ENCODE results near the gene SPNS2. TPM values are rescaled to one million over a fixed set of nuclear protein-coding genes. Genes with fewer than 3 reads are reported as not detected.

The SPNS2 gene
- total and polyA plus RNA-seq, 2 donors (not counting 1 experiment from before 2014, with no cell fraction given), result 0.48 TPM; not detected in 1

DNA sequence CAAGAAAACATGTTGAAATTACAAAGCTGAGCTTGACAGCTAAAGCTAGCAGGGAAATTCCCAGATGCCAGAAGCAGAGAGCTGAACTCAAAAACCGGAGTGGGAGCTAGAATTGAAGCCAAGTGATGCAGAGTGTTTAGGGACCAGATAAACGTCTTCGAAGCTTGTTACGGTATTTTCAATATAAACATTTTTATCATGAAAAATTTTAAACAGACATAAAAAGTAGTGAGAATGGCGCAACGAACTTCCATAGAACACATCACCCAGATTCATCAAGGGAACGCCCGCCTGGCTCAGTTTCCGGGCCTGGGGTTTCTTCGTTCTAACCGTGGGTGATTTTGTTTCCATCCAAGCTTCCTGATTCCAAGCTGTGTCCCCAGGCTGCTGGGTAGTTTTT lies 18.1 kb downstream of the SPNS2 start:
- H3K4me2 ChIP-seq (replicated peaks; ENCODE audit: low read depth, low read length, poor library complexity, severe bottlenecking), result no peak overlapping the region
- no peaks in the 10 kb centered on the region for H3K27me3 Mint-ChIP-seq
- no peak overlapping the region for H3K27ac Mint-ChIP-seq
- no peaks in the 10 kb centered on the region for H3K36me3 ChIP-seq (replicated peaks in 1 of 2; ENCODE audit: control extremely low read depth in 1 of 2, control insufficient read depth in 1 of 2, extremely low read depth in 1 of 2, insufficient read depth in 2 of 2, low read length in 1 of 2)
- WGBS (ENCODE audit: insufficient coverage), result no CpG with 5 or more reads among the region's 11 CpGs
- peaks cover 0 to 12% of the 10 kb centered on the region in 2 donors for H3K4me1 ChIP-seq (ENCODE audit: control insufficient read depth in 2 of 2, insufficient read depth in 2 of 2, low read length in 2 of 2)
- peaks cover 3% of the 10 kb centered on the region for H3K4me1 Mint-ChIP-seq
- no peak overlapping the region for H3K27ac ChIP-seq (ENCODE audit: low read length in 2 of 2)
- H3K4me3 Mint-ChIP-seq, result no peak overlapping the region
- DNase-seq, result no peak
- ChIA-PET CTCF (no interaction called here), POLR2A (no interaction called here)
- no peaks in the 10 kb centered on the region for H3K9me3 Mint-ChIP-seq (ENCODE audit: insufficient read depth)
- no peaks in the 10 kb centered on the region for H3K79me2 ChIP-seq (ENCODE audit: control insufficient read depth, insufficient read depth, low read length)
- no peak for ATAC-seq (ENCODE audit: low read depth)
- TF ChIP-seq EZH2 (IDR thresholded peaks at IDR 0.05; ENCODE audit: borderline replicate concordance, insufficient read depth, low read depth, low read length, poor library complexity, severe bottlenecking), result no peak
- TF ChIP-seq, protein P1, sequence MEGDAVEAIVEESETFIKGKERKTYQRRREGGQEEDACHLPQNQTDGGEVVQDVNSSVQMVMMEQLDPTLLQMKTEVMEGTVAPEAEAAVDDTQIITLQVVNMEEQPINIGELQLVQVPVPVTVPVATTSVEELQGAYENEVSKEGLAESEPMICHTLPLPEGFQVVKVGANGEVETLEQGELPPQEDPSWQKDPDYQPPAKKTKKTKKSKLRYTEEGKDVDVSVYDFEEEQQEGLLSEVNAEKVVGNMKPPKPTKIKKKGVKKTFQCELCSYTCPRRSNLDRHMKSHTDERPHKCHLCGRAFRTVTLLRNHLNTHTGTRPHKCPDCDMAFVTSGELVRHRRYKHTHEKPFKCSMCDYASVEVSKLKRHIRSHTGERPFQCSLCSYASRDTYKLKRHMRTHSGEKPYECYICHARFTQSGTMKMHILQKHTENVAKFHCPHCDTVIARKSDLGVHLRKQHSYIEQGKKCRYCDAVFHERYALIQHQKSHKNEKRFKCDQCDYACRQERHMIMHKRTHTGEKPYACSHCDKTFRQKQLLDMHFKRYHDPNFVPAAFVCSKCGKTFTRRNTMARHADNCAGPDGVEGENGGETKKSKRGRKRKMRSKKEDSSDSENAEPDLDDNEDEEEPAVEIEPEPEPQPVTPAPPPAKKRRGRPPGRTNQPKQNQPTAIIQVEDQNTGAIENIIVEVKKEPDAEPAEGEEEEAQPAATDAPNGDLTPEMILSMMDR (IDR thresholded peaks at IDR 0.05), result no peak
- no peaks in the 10 kb centered on the region for H4K20me1 ChIP-seq (ENCODE audit: control insufficient read depth, insufficient read depth, low read length, poor library complexity, severe bottlenecking)
- peaks cover 0 to 3% (median 0%) of the 10 kb centered on the region in 3 donors for H3K9me3 ChIP-seq (ENCODE audit: control extremely low read depth in 1 of 3, control insufficient read depth in 2 of 3, insufficient read depth in 1 of 3, low read length in 2 of 3)
- no peaks in the 10 kb centered on the region for H3K27me3 ChIP-seq (replicated peaks in 1 of 4; ENCODE audit: control extremely low read depth in 1 of 4, control insufficient read depth in 3 of 4, insufficient read depth in 4 of 4, low read length in 3 of 4)
- no peak overlapping the region for H2AFZ ChIP-seq (ENCODE audit: insufficient read depth, low read depth, low read length, poor library complexity, severe bottlenecking)
- H3K4me3 ChIP-seq (ENCODE audit: control extremely low read depth in 1 of 5, extremely low read depth in 1 of 5, insufficient read depth in 1 of 5, low read depth in 2 of 5, low read length in 4 of 5), result no peak overlapping the region
- intact Hi-C loops (cut with micrococcal nuclease), result no loop called here
- H3K9ac ChIP-seq (ENCODE audit: low read length), result no peak overlapping the region

- CTCF ChIA-PET, result no interaction called here
- Histone ChIP-seq H3K79me2 (ENCODE audit: control insufficient read depth, insufficient read depth, low read length) (no peaks in the 10 kb centered on the region), H4K20me1 (ENCODE audit: control insufficient read depth, insufficient read depth, low read length, poor library complexity, severe bottlenecking) (no peaks in the 10 kb centered on the region), H3K4me2 (replicated peaks; ENCODE audit: low read depth, low read length, poor library complexity, severe bottlenecking) (peak overlapping the region; percentile 43), H3K4me3 (ENCODE audit: control extremely low read depth in 1 of 5, extremely low read depth in 1 of 5, insufficient read depth in 1 of 5, low read depth in 2 of 5, low read length in 4 of 5) (peak overlapping the region in 2 of 5 experiments; percentile 3 to 29), H3K36me3 (replicated peaks in 1 of 2; ENCODE audit: control extremely low read depth in 1 of 2, control insufficient read depth in 1 of 2, extremely low read depth in 1 of 2, insufficient read depth in 2 of 2, low read length in 1 of 2) (no peaks in the 10 kb centered on the region), H2AFZ (ENCODE audit: insufficient read depth, low read depth, low read length, poor library complexity, severe bottlenecking) (peak overlapping the region; percentile 32), H3K4me1 (ENCODE audit: control insufficient read depth in 2 of 2, insufficient read depth in 2 of 2, low read length in 2 of 2) (peaks cover 0 to 24% of the 10 kb centered on the region in 2 donors), H3K27me3 (replicated peaks in 1 of 4; ENCODE audit: control extremely low read depth in 1 of 4, control insufficient read depth in 3 of 4, insufficient read depth in 4 of 4, low read length in 3 of 4) (no peaks in the 10 kb centered on the region), H3K9ac (ENCODE audit: low read length) (peak overlapping the region; percentile 29), H3K27ac (ENCODE audit: low read length in 2 of 2) (no peak overlapping the region), H3K9me3 (ENCODE audit: control extremely low read depth in 1 of 3, control insufficient read depth in 2 of 3, insufficient read depth in 1 of 3, low read length in 2 of 3) (peaks cover 0 to 3% (median 0%) of the 10 kb centered on the region in 3 donors)
- POLR2A ChIA-PET, result no interaction called here
- Mint-ChIP-seq H3K9me3 (ENCODE audit: insufficient read depth) (no peaks in the 10 kb centered on the region), H3K27ac (no peak overlapping the region), H3K4me3 (no peak overlapping the region), H3K4me1 (peaks cover 3% of the 10 kb centered on the region), H3K27me3 (no peaks in the 10 kb centered on the region)
- ATAC-seq (ENCODE audit: low read depth), result no peak
- intact Hi-C loops (cut with micrococcal nuclease), result no loop called here
- no peak for DNase-seq
- TF ChIP-seq, protein P1 (IDR thresholded peaks at IDR 0.05), result no peak
- TF ChIP-seq EZH2 (IDR thresholded peaks at IDR 0.05; ENCODE audit: borderline replicate concordance, insufficient read depth, low read depth, low read length, poor library complexity, severe bottlenecking), result no peak
- 78% methylated on average over 10 of the region's 10 CpGs for WGBS (ENCODE audit: insufficient coverage)
These were observed 20.2 kb downstream of the SPNS2 start for GRCh38 chr17:4518901-4519300.

Data from B cell (primary cell).